HepG2 (cell line): Measurements from ENCODE around the gene C11orf86.

Experiments used
- EHMT2 ChIP-seq: fragments of 200-600 bp; sonication (generic); IDR thresholded peaks from 2 replicates; pipeline ENCODE4 v1.7.0; 2017; ENCODE audit warnings: antibody characterized with exemption, low read depth, low read length, borderline replicate concordance
- HNRNPL ChIP-seq: fragments of 200-400 bp; formaldehyde crosslinking; IDR thresholded peaks from 2 replicates; pipeline ENCODE4 v1.6.1; 2017; ENCODE audit warnings: mild to moderate bottlenecking, low read depth, low read length
- ZNF274 ChIP-seq: sonication (generic); formaldehyde crosslinking; IDR thresholded peaks from 2 replicates; pipeline ENCODE4 v1.5.1; 2020; ENCODE audit warnings: mild to moderate bottlenecking, missing genetic modification reagents

DNA sequence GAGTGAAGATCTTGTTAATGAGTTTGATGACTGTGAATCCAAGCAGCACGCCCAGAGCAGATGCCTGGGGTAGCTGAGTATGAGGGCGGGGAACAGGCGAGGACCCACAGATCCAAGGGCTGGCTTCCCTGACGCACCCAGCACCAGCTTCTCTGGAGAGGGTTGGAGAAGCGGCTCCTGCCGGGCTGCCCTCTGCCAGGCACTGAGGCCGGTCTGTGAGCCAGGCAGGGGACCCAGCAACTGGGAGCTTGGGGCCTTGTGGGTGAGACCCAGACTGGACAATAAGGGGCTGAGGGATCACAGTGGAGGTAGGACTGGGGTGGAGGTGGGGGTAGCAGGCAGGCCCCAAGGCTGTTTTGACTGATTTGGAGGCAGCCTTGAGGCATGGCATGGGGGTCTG lies 39.2 kb downstream of the C11orf86 start:
- TF ChIP-seq EHMT2 (no peak), ZNF274 (no peak), HNRNPL (no peak)
